Mononuclear cell (primary cell): ENCODE results near the gene COA3. TPM values are rescaled to one million over a fixed set of nuclear protein-coding genes. Genes with fewer than 3 reads are reported as not detected.

Experiments
- H3K27me3 ChIP-seq: 2 replicates; pipeline ENCODE4 v1.6.0; 2011; ENCODE audit warnings: low read length, control low read depth; ENCODE audit not compliant: insufficient read depth
- H3K4me1 ChIP-seq: 2 replicates; pipeline ENCODE4 v1.5.1; 2011; ENCODE audit warnings: mild to moderate bottlenecking, low read length, control low read depth; ENCODE audit not compliant: insufficient read depth
- H3K4me3 ChIP-seq: 2 replicates; pipeline ENCODE4 v1.5.1; 2011; ENCODE audit warnings: mild to moderate bottlenecking, low read length, moderate library complexity
- H3K9me3 ChIP-seq: 2 replicates; pipeline ENCODE4 v1.5.1; 2011; ENCODE audit warnings: low read depth, mild to moderate bottlenecking, control low read depth, low read length
- total RNA-seq: library from RNA; depleted of rRNA; stranded (reverse); fragments of >200 nt; gene quantifications from one replicate; pipeline ENCODE4 v1.2.3, GENCODE V29; 2012

The COA3 gene
- total RNA-seq, 1 donor, result 2.4 TPM

DNA sequence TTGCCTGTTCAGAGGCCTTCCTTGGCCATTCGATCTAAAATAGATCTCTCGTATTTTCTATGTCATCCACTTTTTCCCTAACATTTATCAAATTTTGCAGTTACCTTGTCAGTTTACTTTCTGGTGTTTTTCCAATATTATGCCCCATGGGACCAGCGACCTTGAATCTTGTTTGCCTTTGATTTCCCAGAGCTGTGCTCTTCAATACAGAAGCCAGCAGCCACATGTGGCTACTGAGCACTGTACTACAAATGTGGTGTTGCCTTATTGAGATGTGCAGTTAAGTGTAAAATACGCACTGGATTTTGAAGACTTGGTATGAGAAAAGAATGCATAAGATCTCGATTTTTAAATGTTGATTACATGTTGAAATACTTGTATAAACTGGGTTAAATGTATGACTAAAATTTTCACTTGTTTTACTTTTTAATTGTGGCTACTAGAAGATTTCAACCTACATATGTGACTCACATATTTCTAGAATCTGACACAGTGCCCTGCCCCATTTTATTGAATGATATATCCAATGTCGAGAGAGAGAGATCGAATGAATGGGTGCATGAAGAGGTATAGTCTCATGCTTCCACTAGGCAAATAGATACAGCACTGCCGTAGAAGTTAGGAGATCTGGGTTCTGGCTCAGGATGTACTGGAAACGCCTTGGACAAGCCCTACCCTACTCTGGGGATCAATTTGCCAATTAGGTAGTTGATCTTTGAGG, 33.9 kb upstream of the COA3 start:
- Histone ChIP-seq H3K4me1 (peaks cover 26% of the 10 kb centered on the region), H3K4me3 (peak overlapping the region; percentile 69), H3K9me3 (no peaks in the 10 kb centered on the region), H3K27me3 (peaks cover 6% of the 10 kb centered on the region)

DNA sequence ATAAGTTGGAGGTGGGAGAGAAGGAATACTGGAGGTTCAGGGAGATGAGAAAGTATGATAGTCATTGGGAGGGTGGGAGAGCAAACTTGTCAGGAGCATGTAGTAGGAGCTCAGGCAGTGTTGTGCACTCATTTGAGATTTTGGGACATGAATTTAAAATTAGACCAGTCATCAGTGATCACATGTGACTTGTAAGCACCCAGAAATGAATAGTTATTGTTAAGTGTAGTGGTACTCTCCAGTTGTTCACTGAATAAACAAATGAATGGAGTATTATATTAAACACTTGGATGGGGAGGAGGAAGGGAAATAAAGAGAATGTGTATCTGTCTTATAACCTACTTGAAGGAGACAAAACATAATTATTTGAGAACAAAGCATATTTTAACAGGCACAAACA, 32.5 kb upstream of the COA3 start:
- Histone ChIP-seq H3K4me1 (peaks cover 23% of the 10 kb centered on the region), H3K27me3 (peaks cover 10% of the 10 kb centered on the region), H3K9me3 (no peaks in the 10 kb centered on the region), H3K4me3 (no peak overlapping the region)

DNA sequence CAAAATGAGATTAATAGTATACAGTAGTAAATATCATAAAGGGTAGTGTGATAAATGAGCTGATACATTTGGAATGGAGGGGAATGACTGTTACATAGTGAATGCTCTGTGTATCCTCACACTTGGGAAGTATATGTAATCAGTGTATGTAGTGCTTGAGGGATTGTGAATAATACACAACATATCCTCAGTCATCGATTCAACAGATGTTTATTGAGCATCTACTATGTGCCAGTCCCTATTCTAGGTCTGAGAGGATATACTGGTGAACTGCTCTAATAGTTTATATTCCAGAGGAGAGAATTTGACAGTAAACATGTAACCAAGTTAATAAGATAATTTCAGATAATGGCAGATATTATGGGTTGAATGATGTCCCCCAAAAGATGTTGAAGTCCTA, 29.0 kb upstream of the COA3 start:
- no peaks in the 10 kb centered on the region for H3K9me3 ChIP-seq
- no peak overlapping the region for H3K4me3 ChIP-seq
- peaks cover 17% of the 10 kb centered on the region for H3K4me1 ChIP-seq
- H3K27me3 ChIP-seq, result peaks cover 10% of the 10 kb centered on the region

DNA sequence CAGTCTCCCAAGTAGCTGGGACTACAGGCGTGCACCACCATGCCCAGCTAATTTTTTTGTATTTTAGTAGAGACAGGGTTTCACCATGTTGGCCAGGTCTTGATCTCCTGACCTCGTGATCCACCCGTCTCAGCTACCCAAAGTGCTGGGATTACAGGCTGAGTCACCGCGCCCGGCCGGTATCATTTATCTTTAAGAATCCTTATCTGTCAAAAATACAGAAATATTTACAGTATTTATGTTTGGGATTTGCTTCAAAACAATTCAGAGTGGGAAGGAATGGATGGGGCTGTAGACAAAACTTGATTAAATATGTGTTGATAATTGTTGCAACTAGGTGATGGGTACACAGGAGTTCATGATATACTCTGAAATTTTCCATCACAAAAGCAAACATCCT, 22.7 kb upstream of the COA3 start:
- Histone ChIP-seq H3K27me3 (no peaks in the 10 kb centered on the region), H3K4me3 (no peak overlapping the region), H3K9me3 (no peaks in the 10 kb centered on the region), H3K4me1 (peaks cover 17% of the 10 kb centered on the region)

DNA sequence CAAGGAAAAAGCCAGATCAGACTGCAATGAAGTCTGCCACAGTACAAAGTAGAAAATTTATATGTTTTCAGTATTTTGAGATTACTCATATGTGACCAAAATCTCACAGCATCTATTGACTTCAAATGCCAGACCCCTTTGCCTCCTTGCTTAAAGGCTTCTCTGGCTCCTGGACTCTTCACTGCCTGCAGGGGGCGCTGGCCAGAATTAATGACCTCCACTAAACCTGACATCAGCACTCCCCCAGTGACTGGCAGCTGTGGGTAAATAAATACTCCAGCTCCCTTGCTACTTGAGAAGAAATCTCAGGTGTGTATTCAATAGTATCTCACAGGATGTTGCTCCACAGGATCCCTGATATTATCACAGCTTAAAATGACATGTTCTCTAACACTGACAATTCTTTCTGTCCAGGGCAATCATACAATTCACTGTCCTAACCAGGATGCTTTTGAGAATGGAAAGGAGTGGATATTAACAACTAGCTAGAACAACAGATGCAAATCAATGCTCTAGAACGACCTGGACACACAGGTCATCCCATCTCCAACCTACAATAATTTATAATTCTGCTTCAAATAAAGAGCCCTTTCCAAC, 21.5 kb upstream of the COA3 start:
- no peaks in the 10 kb centered on the region for H3K27me3 ChIP-seq
- peaks cover 17% of the 10 kb centered on the region for H3K4me1 ChIP-seq
- no peak overlapping the region for H3K4me3 ChIP-seq
- H3K9me3 ChIP-seq, result no peaks in the 10 kb centered on the region

DNA sequence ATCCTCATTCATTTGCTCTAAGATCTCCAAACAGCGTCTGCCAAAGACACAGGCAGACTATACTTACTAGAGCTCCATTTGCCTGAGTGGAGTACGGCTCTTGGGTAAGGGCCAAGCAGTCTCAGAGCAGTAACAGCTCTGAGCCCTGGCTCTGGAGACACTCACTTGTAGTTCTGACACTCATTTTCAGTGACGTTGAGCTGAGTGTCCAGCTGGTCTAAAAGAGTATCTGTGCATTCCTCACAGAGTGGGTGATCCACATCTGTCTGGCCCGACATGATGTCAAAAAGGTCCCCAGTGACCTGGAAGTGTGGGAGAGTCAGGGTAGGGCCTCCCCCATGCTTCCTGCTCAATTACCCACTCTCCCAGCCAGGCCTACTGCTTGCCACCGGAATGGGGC, 19.9 kb upstream of the COA3 start:
- Histone ChIP-seq H3K4me3 (no peak overlapping the region), H3K9me3 (no peaks in the 10 kb centered on the region), H3K4me1 (peaks cover 9% of the 10 kb centered on the region), H3K27me3 (no peaks in the 10 kb centered on the region)

DNA sequence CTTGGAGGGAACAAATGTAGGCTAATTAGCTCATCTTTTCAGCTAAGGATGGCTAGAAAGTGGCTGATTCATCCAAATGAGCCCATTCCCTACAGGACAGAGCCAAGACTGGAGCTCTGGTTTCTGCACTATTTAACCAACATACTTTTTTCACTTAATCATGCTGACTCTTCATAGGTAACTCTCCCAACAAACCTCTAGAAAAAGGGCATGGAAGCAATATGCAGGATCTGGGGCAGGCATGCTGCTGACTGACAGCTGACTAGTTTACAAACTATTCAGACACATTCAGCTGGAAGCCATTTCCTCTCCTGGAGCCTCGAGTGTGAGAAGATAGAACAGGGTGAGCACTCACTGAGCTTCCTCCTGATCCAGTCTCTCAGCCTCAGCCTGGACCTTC, 19.4 kb upstream of the COA3 start:
- peaks cover 4% of the 10 kb centered on the region for H3K4me1 ChIP-seq
- no peaks in the 10 kb centered on the region for H3K9me3 ChIP-seq
- H3K4me3 ChIP-seq, result no peak overlapping the region
- H3K27me3 ChIP-seq, result no peaks in the 10 kb centered on the region

DNA sequence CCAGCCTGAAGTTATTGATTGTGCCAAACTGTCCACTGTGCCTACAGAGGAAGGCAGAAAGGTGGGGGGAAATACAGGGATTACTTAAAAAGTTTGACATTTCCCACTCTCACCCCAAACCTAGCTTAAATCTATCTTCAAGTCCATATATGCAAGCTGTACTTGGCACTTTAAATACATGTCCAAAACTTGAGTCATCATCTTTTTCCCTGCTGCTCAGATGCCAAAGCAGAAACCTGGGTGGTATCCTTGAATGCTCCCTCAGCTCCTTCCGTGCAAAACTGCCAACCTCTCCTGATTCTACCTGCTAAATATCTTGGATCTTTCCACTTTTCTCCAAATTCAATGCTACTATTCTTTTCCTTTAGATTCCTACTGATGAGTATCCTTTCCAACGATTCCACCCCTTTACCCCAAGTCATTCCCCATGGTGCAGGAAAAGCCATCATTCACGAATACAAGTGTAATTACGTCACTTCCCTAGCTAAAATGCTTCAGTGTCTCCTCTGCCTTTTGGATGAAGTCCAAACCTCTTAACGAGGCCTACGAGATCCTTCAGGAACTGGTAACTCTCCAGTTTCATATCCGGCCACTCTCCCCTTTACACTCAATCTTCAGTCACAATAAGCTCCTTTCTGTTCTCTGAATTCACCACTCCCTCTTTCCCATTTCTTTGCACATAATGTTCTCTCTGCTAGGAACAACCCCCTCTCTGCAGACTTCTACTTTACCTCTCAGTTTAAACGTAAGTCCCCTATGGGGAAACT, 16.3 kb upstream of the COA3 start:
- H3K27me3 ChIP-seq, result no peaks in the 10 kb centered on the region
- no peak overlapping the region for H3K4me3 ChIP-seq
- H3K9me3 ChIP-seq, result no peaks in the 10 kb centered on the region
- H3K4me1 ChIP-seq, result no peaks in the 10 kb centered on the region

DNA sequence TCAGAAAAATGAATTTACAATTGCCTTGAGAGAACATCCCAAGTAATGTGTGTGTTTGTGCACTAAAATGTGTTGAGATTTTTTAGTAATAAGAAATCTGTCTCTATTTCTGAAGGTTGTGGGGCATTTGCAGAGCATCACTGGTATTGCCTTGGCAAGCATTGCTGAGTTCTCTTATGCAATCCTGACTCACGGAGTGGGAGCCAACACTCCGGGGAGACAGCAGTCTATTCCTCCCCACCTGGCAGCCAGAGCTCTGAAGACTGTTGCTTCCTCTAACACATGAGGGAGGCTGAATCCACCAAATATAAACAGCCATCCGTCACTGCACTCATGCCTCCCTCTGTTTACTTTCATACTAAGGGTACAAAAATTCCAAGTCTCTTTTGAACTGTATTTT, 10.7 kb upstream of the COA3 start:
- Histone ChIP-seq H3K4me3 (no peak overlapping the region), H3K9me3 (no peaks in the 10 kb centered on the region), H3K27me3 (no peaks in the 10 kb centered on the region), H3K4me1 (no peaks in the 10 kb centered on the region)

DNA sequence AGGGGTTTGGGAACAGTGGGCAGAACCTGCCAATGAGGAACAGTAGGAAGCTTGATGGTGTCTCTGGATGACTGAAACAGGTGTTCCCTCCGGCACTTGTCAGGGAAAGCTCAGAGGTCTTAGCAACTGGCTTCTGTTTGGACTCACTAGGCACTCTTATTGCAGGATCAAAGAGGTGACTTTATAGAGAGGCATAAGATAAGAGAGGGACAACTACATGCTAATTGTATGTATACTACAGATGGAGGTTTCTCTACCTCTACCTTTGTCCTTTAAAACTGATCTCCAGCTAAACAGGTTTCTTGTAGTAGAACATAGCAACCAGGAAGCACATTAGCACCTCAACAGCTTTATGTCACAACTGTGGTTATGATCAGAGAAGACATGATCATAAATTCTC, 7.7 kb upstream of the COA3 start:
- Histone ChIP-seq H3K9me3 (no peaks in the 10 kb centered on the region), H3K4me1 (no peaks in the 10 kb centered on the region), H3K4me3 (no peak overlapping the region), H3K27me3 (no peaks in the 10 kb centered on the region)

DNA sequence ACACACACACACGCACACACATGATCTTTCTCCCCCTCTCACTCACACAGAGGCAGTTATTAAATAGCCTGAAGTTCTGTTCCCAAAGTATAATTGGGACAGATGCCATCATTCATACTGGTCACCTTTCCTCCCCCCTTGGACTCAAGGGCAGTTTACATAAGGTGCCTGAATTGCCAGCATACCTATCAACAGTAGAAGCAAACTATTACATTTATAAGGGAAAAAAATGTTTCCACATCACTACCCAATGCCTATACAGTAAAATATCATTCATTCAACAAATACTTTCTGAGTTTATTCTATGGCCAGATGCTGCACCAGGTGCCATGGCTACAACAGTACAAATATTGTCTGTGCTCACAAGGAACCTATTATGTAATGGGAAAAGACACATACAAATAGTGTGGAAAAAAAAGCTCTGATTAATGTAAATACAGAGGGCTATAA, 6.4 kb upstream of the COA3 start:
- Histone ChIP-seq H3K27me3 (no peaks in the 10 kb centered on the region), H3K4me3 (no peak overlapping the region), H3K9me3 (no peaks in the 10 kb centered on the region), H3K4me1 (no peaks in the 10 kb centered on the region)

DNA sequence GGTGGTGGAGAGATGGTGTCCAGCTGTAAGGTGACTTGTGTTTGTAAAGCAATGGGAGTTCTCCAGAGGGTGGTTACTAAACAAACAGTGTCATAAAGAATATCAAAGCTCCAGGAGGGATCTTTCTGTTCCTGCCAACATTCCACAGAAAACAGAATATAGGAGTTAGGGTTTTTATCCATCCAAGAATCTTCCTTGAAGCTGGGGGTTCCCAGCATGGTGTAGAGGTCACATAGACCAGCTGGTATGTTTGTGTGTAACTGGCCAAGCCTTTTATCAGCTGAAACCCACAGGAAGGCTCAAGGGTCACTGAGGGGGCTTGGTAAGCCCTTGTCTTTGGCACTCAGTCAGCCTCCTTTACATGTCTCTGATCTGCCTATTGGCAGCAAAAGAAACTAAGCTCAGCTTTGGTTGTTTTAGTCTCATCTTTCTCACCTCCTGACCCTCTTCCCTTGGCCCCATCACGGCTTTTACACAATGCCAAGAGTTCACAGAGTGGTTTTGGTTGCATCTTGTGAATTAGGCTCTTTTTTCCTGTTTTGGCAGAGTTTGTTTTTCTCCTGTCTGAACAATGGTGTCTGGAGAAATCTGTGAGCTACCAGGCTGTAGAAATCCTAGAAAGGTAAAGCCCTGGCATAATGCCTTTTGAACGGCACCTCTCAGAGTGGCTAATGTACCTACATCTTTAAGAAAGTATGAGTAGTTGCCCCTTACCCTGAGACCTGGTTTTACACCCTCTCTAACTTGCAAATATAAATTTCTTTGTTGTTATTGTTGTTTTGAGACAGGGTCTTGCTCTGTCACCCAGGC, 4.8 kb upstream of the COA3 start:
- no peaks in the 10 kb centered on the region for H3K27me3 ChIP-seq
- no peak overlapping the region for H3K4me3 ChIP-seq
- no peaks in the 10 kb centered on the region for H3K9me3 ChIP-seq
- H3K4me1 ChIP-seq, result peaks cover 5% of the 10 kb centered on the region

DNA sequence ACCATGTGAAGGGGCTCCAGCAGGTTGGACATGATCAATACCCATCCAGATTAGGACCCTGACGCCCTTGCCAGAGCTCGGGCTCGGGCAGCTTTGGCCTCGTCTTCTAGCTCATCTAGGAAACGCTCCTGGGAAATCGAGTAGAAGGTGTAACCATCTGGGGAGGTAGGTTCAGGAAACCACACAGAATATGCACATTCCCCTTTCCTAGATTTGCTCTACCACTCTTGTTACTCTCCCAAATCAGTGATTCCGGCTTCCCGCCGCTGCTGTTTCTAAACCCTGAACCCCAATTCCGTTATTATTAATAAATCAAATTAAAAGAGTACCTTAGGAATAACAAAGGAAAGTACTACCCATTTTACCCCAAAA, 507 bp downstream of the COA3 start:
- no peaks in the 10 kb centered on the region for H3K9me3 ChIP-seq
- peak overlapping the region; percentile 82 for H3K4me3 ChIP-seq
- H3K4me1 ChIP-seq, result peaks cover 19% of the 10 kb centered on the region
- H3K27me3 ChIP-seq, result no peaks in the 10 kb centered on the region

DNA sequence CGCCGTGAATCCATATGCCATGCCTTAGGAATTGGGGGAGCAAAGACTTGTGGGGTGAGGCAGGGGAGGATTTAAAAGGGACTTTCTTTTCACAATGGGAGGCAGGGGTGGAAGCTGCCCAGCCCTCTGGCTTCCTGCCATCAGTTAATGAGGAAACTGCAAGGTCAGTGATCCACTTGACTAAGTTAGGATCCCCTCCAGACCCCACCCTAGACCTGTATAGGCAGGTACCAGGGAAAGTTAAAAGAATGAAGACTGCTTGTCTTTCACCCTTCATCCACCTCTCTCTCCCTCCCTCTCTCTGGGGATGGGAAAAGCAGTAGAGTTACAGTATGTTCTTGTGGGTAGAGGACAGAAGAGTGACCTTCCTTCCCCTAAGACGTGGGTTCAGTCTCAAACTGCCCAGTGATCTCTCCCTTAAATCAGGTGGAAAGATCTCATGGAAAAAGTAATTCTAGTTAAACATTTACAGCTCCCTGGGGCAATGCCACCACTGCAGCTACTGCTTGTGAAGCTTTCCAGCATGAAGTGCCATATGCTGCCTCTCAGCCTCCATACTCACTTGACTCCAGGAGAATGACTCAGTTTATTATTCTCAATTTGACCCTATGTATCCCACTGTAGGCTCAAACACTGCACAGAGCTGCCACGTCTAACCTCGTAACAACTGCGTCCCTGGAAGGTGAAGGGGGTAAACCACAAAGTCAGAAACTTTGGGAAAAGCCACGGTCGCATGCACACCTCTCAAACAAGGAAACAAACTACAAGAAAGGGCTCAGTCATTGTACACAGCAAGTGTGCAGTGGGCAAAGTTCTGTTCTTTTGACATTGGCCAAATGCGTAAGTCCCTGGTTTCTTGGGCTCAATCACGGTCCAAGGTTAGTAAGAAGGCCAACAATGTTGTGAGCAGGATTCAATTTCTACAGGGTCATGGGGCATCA, 1.2 kb downstream of the COA3 start:
- H3K4me1 ChIP-seq, result peaks cover 19% of the 10 kb centered on the region
- peak overlapping the region; percentile 82 for H3K4me3 ChIP-seq
- H3K9me3 ChIP-seq, result no peaks in the 10 kb centered on the region
- no peaks in the 10 kb centered on the region for H3K27me3 ChIP-seq
